Keratinocyte (primary cell): Measurements from ENCODE around the gene IGFN1. TPM values are rescaled to one million over a fixed set of nuclear protein-coding genes. Genes with fewer than 3 reads are reported as not detected.

Experiments used
- DNase-seq: peaks from one replicate; pipeline ENCODE4 v3.0.0-alpha.2; 2011; ENCODE audit warnings: low read depth, missing footprints, low spot score
- FAIRE-seq: peaks from 2 replicates; lab custom pipeline; 2011; peaks lifted over from hg19 to GRCh38; lab: Jason Lieb, UNC
- H2AFZ ChIP-seq: 2 replicates; pipeline ENCODE4 v1.6.0; 2012; ENCODE audit warnings: low read length, control low read depth, inconsistent platforms; ENCODE audit not compliant: control insufficient read depth
- H3K27ac ChIP-seq: 2 replicates; pipeline ENCODE4 v1.5.1; 2011; ENCODE audit warnings: low read length; ENCODE audit not compliant: control insufficient read depth, insufficient read depth
- H3K27me3 ChIP-seq: 3 replicates; pipeline ENCODE4 v1.6.0; 2011; ENCODE audit warnings: low read length; ENCODE audit not compliant: control insufficient read depth, insufficient read depth; ENCODE audit errors: extremely low read depth
- H3K36me3 ChIP-seq, 2 experiments: 2 replicates in 1 of 2; 3 replicates in 1 of 2; pipeline ENCODE4 v1.5.1; 2011; ENCODE audit warnings: low read length in 2 of 2, mild to moderate bottlenecking in 1 of 2; ENCODE audit not compliant: control insufficient read depth in 2 of 2, insufficient read depth in 2 of 2; ENCODE audit errors: extremely low read depth in 1 of 2
- H3K4me1 ChIP-seq: 3 replicates; pipeline ENCODE4 v1.5.1; 2011; ENCODE audit warnings: low read length; ENCODE audit not compliant: control insufficient read depth, insufficient read depth; ENCODE audit errors: extremely low read depth
- H3K4me2 ChIP-seq: 3 replicates; pipeline ENCODE4 v1.6.0; 2011; ENCODE audit warnings: low read depth, low read length; ENCODE audit not compliant: control insufficient read depth, insufficient read depth; ENCODE audit errors: extremely low read depth
- H3K4me3 ChIP-seq, 3 experiments: fragments of 200-600 bp in 1 of 3; sonication (generic) in 1 of 3; 2 replicates in 2 of 3; 3 replicates in 1 of 3; pipeline ENCODE4 v1.5.1; 2011 to 2016; ENCODE audit warnings: low read length in 3 of 3, mild to moderate bottlenecking in 3 of 3, control low read depth in 2 of 3, inconsistent platforms in 1 of 3, low read depth in 1 of 3, mixed read lengths in 1 of 3, mixed run types in 1 of 3, moderate library complexity in 1 of 3; ENCODE audit not compliant: control insufficient read depth in 2 of 3, insufficient read depth in 2 of 3; ENCODE audit errors: extremely low read depth in 1 of 3
- H3K79me2 ChIP-seq: 2 replicates; pipeline ENCODE4 v1.6.0; 2012; ENCODE audit warnings: low read length; ENCODE audit not compliant: control insufficient read depth, insufficient read depth
- H3K9ac ChIP-seq: 3 replicates; pipeline ENCODE4 v1.6.0; 2011; ENCODE audit warnings: low read length; ENCODE audit not compliant: control insufficient read depth, insufficient read depth; ENCODE audit errors: extremely low read depth
- H3K9me1 ChIP-seq: 3 replicates; pipeline ENCODE4 v1.6.0; 2011; ENCODE audit warnings: low read length; ENCODE audit not compliant: control insufficient read depth, insufficient read depth; ENCODE audit errors: extremely low read depth
- H3K9me3 ChIP-seq: 2 replicates; pipeline ENCODE4 v1.5.1; 2012; ENCODE audit warnings: low read depth, low read length; ENCODE audit not compliant: control insufficient read depth
- H4K20me1 ChIP-seq: 3 replicates; pipeline ENCODE4 v1.6.0; 2011; ENCODE audit warnings: low read length; ENCODE audit not compliant: control insufficient read depth, insufficient read depth; ENCODE audit errors: extremely low read depth
- CTCF ChIP-seq, 3 experiments: IDR thresholded peaks in 1 of 3; conservative IDR thresholded peaks in 1 of 3; optimal IDR thresholded peaks in 1 of 3; 2 replicates in 2 of 3; 3 replicates in 1 of 3; pipeline versions ENCODE3 to v1.5.1; 2011; ENCODE audit warnings: low read length in 3 of 3, mild to moderate bottlenecking in 3 of 3, moderate library complexity in 2 of 3, control low read depth in 1 of 3, inconsistent platforms in 1 of 3; ENCODE audit not compliant: insufficient read depth in 2 of 3; ENCODE audit errors: extremely low read depth in 1 of 3
- EZH2 ChIP-seq: IDR thresholded peaks from one replicate; pipeline ENCODE4 v1.6.1; 2012; ENCODE audit warnings: inconsistent platforms, mild to moderate bottlenecking, low read length, moderate library complexity
- dilution Hi-C: fragments of 300-500 bp; cut with MboI; formaldehyde crosslinking; loops from one replicate; pipeline ENCODE4 v1.7.0; 2020; ENCODE audit warnings: low sequenced_read_pairs; ENCODE audit not compliant: extremely low pct_ligation_motif_present
- polyA plus RNA-seq, 5 experiments: library from polyadenylated mRNA; depleted of rRNA in 3 of 5; stranded (reverse) in 3 of 5; stranded (forward) in 1 of 5; unstranded in 1 of 5; fragments of >200 nt; gene quantifications; 1 replicate in 1 of 5; 2 replicates in 3 of 5; 3 replicates in 1 of 5; pipeline versions ENCODE4 v1.2.1 to v1.2.3, GENCODE V29; 2011 to 2012; ENCODE audit warnings: missing spikeins in 2 of 5, low read depth in 1 of 5, low replicate concordance in 1 of 5

The IGFN1 gene
- polyA plus RNA-seq, 1 donor (not counting 4 experiments of a cell fraction or from before 2014, with no cell fraction given): not detected

DNA sequence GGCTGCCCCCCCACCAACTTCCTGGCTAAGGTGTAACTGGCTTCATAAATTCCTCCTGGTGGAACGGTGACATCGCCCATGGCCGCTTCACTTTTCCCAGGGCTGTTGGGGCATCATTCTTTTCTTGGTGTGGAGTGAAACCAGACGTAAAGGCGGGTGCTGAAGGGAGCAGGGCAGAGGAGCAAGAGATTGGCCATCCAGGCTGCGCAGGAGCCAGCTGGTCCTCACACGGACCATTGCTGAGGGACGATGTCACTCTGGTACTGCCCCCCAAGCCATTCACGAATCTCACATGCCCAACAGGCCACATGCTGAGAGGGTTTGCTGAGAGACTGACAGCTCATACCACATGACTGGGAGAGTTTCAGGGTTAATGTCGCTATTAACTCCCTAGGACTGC, 82.2 kb downstream of the IGFN1 start:
- Histone ChIP-seq H4K20me1 (no peaks in the 10 kb centered on the region), H3K4me1 (peaks cover 57% of the 10 kb centered on the region), H3K4me3 (no peak overlapping the region), H3K79me2 (no peaks in the 10 kb centered on the region), H2AFZ (no peak overlapping the region), H3K9me3 (no peaks in the 10 kb centered on the region), H3K36me3 (no peaks in the 10 kb centered on the region), H3K4me2 (no peak overlapping the region), H3K27ac (no peak overlapping the region), H3K9ac (no peak overlapping the region), H3K9me1 (peaks cover 3% of the 10 kb centered on the region), H3K27me3 (no peaks in the 10 kb centered on the region)
- dilution Hi-C loops: no loop called here
- DNase-seq (no peak), FAIRE-seq (no peak)
- TF ChIP-seq EZH2 (no peak), CTCF (optimal IDR thresholded peaks at IDR 0.05 in 1 of 3, IDR thresholded peaks at IDR 0.05 in 1 of 3, conservative IDR thresholded peaks at IDR 0.05 in 1 of 3; ENCODE audit: extremely low read depth in 1 of 3, insufficient read depth in 2 of 3, low read length in 3 of 3) (no peak)

- Histone ChIP-seq H3K4me3 (peak overlapping the region in 1 of 3 experiments; percentile 2), H3K4me1 (peaks cover 38% of the 10 kb centered on the region), H3K9ac (peak overlapping the region; percentile 71), H3K79me2 (no peaks in the 10 kb centered on the region), H3K36me3 (no peaks in the 10 kb centered on the region), H3K4me2 (peak overlapping the region; percentile 55), H3K27ac (peak overlapping the region; percentile 80), H3K27me3 (no peaks in the 10 kb centered on the region), H3K9me3 (no peaks in the 10 kb centered on the region), H2AFZ (no peak overlapping the region), H4K20me1 (no peaks in the 10 kb centered on the region), H3K9me1 (peaks cover 3% of the 10 kb centered on the region)
- no peak for DNase-seq
- TF ChIP-seq CTCF (optimal IDR thresholded peaks at IDR 0.05 in 1 of 3, IDR thresholded peaks at IDR 0.05 in 1 of 3, conservative IDR thresholded peaks at IDR 0.05 in 1 of 3; ENCODE audit: extremely low read depth in 1 of 3, insufficient read depth in 2 of 3, low read length in 3 of 3): no peak
- TF ChIP-seq EZH2: no peak
- peak; percentile 74 for FAIRE-seq
- dilution Hi-C loops: no loop called here
These were observed 84.1 kb downstream of the IGFN1 start for GRCh38 chr1:201274616-201275252.
